COLO668 (cell line): ENCODE data around the gene POMP.

Experiments used
- DNase-seq: peaks from one replicate; lab custom pipeline; 2025; ENCODE audit not compliant: unreplicated experiment; lab: John Stamatoyannopoulos, UW

Gene POMP, protein sequence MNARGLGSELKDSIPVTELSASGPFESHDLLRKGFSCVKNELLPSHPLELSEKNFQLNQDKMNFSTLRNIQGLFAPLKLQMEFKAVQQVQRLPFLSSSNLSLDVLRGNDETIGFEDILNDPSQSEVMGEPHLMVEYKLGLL

DNA sequence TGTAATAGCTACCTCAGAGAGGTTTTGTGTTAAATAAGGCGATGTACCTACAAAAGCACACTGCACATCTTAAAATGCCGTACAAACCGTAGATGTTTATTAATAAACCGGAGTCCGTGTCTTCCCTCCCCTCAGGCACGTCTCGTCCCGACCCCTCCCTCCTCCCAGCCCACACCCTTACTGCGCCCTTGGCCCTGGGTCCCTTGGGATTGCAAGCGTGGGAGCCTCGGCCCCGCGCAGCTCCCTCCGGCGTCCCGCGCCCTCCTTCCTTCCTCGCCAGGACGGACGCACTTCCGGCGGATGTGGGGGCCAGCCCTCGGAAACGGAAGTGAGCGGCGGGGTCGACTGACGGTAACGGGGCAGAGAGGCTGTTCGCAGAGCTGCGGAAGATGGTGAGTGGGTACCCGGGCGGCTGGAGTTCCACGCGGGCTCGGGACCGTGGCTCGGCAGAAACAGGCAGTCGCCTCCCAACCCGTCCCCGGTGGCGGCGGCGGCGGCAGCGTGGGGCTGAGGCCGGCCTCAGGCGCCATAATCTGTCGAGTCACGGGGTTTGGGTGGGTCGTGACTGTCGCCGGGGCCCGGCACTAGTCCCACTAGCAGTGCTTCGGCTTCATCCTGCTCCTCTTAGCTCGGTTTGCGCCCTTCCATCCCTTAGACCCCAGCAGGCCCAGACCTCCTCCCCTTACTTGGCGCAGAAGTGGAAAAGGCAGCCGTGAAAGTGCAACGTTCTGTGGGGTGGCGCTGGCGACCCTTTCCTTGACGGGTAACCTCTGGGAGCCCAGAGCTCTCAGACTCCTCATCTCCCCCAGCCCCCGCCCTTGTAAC is at the start of gene POMP:
Gene POMP, plus strand, starts transcription at position 335 of the 825 bp plus-strand sequence. Its CDS starts 55 bp downstream, at position 390.
- peak; percentile 99 for DNase-seq

GRCh38 chr13:28609381-28609780 is 49.5 kb upstream of the POMP start:
- DNase-seq = no peak

DNA sequence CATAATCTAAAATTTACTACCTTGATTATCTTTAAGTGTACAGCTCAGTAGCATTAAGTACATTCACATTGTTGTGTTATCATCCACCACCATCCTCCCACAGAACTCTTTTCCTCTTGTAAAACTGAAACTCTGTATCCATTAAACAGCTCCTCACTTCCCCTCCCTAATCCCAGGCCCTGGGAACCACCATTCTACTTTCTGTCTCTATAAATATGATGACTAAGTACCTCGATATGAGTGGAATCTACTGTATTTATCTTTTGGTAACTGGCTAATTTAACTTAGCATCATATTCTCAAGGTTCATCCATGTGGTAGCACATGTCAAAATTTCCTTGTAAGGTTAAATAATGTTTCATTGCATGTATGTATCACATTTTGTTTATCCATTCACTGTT is 49.0 kb upstream of the POMP start:
- no peak for DNase-seq

DNA sequence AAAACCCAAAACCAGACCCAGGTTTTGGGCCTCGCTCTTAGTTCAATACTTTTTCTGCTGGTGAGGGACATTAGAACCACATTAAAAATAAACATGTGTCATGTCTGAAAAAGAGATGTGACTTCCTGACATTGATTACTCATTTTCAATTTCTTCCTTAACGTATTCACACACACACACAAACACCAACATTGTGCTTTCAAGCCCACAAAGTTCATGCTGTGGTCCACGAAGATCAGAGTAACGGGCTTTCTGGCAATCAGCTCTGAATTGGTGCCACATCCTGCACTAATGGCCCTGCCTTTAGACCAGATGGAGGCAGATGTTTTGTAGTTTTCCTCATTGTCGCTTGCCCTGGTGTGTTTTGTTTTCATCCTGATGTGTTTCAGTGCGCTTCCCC is 47.9 kb upstream of the POMP start:
- no peak for DNase-seq

GRCh38 chr13:28611654-28612131 is 47.2 kb upstream of the POMP start:
- DNase-seq = no peak

DNA sequence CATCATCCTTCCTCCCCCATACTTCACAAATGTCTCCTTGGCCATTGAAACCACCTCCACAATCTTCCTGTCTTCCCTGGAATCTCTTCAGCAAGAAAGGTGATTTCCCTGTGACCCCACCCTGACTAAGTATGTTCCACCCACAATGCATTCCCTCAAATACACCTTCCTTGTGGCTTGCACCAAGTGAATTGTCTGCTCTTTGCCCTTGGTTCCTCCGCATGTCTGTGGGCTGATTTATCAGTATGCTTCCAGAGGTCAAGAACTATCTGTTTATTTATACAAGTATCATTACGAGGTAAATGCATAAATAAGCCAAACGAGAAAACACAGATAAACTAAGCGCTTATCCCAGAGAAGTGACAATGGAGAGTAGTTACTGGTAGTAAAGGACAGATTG is 45.4 kb upstream of the POMP start:
- no peak for DNase-seq

- DNase-seq = no peak
Measured at GRCh38 chr13:28615916-28616446, 42.9 kb upstream of the POMP start.

GRCh38 chr13:28618230-28618994 is 40.5 kb upstream of the POMP start:
- no peak for DNase-seq

- DNase-seq = no peak
Measured at GRCh38 chr13:28620011-28620830, 38.7 kb upstream of the POMP start.

DNA sequence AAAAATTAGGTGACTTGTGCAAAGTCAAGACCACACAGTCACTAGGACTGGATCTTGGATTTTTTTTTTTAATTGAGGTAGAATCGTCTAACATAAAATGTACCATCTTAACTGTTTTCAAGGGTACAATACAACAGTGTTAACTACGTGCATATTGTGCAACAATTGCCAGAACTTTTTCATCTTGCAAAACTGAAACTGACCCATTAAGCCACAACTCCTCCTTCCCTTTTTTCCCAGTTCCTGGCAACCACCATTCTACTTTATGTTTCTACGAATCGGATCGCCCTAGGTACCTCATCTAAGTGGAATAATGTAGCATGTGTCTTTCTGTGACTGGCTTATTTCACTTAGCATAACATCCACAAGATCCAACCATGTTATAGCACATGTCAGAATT is 37.5 kb upstream of the POMP start:
- no peak for DNase-seq

DNA sequence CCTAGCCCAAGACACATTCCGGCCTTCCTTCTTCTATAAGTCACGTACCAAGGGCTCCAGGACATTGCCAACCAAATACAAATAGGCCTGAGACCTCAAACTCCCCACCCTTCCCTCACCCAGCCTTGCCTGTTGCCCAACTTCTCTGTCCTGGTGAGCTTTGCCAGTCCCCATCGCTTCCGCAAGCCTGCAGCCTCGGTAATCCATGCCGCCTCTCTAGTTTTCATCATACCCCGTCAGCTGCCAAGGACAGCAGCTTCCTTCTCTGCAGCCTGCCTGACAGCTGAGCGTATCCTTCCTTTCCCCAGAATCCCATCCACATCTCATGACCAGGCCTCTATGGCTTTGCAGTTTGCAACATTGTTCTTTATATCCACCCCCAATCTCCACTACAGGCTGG is 36.6 kb upstream of the POMP start:
- DNase-seq = no peak

DNA sequence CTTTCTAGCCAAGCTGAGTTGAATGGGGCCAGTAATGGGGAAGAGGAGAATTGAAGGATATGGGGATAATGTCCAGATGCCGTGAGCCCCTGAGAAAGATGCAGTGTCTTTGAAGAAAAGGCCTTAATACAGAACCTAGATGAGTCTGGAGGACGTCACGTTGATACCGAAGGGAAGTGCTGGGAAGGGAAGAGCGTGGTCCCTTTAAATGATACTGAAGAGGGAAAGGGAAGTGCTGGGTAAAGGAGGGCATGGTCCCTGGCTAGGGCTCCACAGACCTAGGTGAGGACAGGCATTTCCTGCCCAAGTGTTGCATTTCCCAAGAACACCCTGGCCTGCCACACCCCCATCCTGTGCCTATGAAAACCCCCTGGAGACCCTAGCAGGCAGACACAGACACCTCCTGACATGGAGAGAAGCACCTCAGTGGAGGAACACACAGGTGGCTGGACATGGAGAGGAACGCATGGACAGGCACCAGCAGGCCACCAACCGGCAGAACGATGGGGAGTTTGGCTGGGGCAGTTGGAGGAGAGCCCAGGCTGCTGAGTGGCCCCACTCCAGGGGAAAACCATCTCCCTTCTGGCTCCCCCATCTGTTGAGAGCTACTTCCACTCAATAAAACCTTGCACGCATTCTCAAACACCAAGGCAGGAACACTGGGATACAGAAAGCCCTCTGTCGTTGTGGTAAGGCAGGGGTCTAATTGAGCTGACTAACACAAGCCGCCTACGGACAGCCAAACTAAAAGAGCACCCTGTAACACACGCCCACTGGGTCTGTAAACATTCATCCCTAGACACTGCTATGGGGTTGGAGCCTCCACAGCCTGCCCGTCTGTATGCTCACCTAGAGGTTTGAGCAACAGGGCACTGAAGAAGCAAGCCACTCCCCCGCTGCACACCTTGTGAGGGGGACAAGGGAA is 34.9 kb upstream of the POMP start:
- DNase-seq = no peak

- DNase-seq = no peak
Measured at GRCh38 chr13:28624707-28625432, 34.1 kb upstream of the POMP start.

GRCh38 chr13:28626266-28626665 is 32.7 kb upstream of the POMP start:
- DNase-seq = no peak

DNA sequence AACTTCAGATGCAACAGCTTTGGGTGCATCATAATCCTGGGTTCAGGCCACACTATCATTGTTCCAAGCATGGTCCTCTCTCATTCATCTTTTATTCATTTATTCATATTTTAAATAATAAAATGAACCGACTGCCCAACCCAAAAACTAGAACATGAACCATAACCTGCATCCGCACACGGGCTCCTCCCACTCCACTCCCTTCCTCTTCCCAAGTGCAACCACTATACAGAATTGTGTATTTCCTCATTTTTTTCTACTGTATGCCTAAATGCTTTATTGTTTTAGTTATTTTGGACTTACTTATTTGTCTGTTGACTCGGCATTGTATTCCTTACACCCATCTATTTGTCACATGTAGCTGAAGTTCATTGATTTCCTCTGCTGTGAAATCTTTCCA is 30.7 kb upstream of the POMP start:
- DNase-seq = no peak

- DNase-seq = no peak
Measured at GRCh38 chr13:28630869-28631268, 28.1 kb upstream of the POMP start.

GRCh38 chr13:28631801-28632200 is 27.1 kb upstream of the POMP start:
- no peak for DNase-seq

GRCh38 chr13:28636069-28636468 is 22.9 kb upstream of the POMP start:
- no peak for DNase-seq

DNA sequence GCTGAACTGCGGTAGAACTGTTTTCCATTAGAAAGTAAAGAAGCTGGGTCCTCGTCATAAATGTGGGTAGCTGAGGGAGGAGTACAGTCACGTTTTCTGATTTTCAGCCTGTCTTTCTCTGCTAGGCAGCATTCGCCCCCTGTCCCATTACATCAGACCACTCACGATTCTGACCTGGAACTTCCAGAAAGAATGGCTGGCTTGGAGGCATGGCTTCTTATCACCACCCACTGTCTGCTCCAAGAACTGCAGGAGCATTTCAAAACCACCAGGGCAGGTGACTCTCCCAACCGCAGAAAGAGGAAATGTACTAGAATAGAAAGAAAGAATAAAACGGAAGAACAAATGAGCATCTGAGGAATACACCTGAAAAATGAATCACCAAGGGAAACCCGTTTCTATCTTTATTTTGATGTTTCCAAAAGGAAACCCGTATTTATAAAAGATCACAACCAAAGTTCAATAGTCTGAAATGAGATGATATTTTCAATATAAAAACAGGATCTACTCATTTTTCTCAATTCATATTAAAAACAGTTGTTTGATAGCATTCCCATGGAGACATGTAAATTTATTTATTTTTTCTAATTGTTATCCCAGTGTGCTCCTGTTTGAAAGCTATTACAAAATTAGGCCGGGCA is 22.1 kb upstream of the POMP start:
- DNase-seq = peak; percentile 74
